Liver (tissue), 9 donors: ENCODE measurements around the gene CROCC2. TPM values are rescaled to one million over a fixed set of nuclear protein-coding genes. Genes with fewer than 3 reads are reported as not detected.
"Not testable (repeated sequence)": the region's sequence is repeated elsewhere in the genome, so short reads cannot be mapped to it uniquely, and the experiment has no call there.

ENCODE experiments used
- DNase-seq: peaks from one replicate; pipeline ENCODE4 v3.0.0-alpha.2; 2017; ENCODE audit warnings: low spot score
- H3K27ac ChIP-seq, 2 donors: one replicate each; pipeline ENCODE4 v1.7.0; 2013; ENCODE audit warnings: inconsistent platforms in 2 of 2, low read length in 2 of 2, control low read depth in 1 of 2, low read depth in 1 of 2, mild to moderate bottlenecking in 1 of 2
- H3K27me3 ChIP-seq, 4 donors: one replicate each; pipeline versions ENCODE4 v1.6.1 to v1.7.0; 2013; ENCODE audit warnings: low read length in 3 of 4, inconsistent platforms in 1 of 4, mild to moderate bottlenecking in 1 of 4, moderate library complexity in 1 of 4; ENCODE audit not compliant: control insufficient read depth in 4 of 4, insufficient read depth in 4 of 4
- H3K36me3 ChIP-seq, 4 donors: one replicate each; pipeline versions ENCODE4 v1.6.1 to v1.7.0; 2013; ENCODE audit warnings: low read length in 3 of 4, mild to moderate bottlenecking in 3 of 4, low read depth in 1 of 4, moderate library complexity in 1 of 4; ENCODE audit not compliant: control insufficient read depth in 4 of 4, insufficient read depth in 3 of 4
- H3K4me1 ChIP-seq, 4 donors: one replicate each; pipeline versions ENCODE4 v1.6.1 to v1.7.0; 2013; ENCODE audit warnings: low read length in 3 of 4, mild to moderate bottlenecking in 3 of 4, moderate library complexity in 1 of 4; ENCODE audit not compliant: control insufficient read depth in 4 of 4, insufficient read depth in 4 of 4
- H3K4me3 ChIP-seq, 3 donors: one replicate each; pipeline versions ENCODE4 v1.6.1 to v1.7.0; 2013; ENCODE audit warnings: low read length in 3 of 3, control low read depth in 1 of 3, low read depth in 1 of 3, mild to moderate bottlenecking in 1 of 3
- H3K9ac ChIP-seq, 2 donors: one replicate each; pipeline ENCODE4 v1.7.0; 2013; ENCODE audit warnings: low read length in 2 of 2, mild to moderate bottlenecking in 2 of 2, moderate library complexity in 2 of 2, control low read depth in 1 of 2, low read depth in 1 of 2
- H3K9me3 ChIP-seq, 4 donors: one replicate each; pipeline versions ENCODE4 v1.6.1 to v1.7.0; 2013; ENCODE audit warnings: low read length in 3 of 4; ENCODE audit not compliant: control insufficient read depth in 4 of 4
- HNF4A ChIP-seq, 2 donors: conservative IDR thresholded peaks; 2 replicates each; pipeline ENCODE4 v1.6.1; 2016; ENCODE audit warnings: antibody characterized with exemption in 2 of 2, mild to moderate bottlenecking in 2 of 2
- NR2F2 ChIP-seq: IDR thresholded peaks from 2 replicates; pipeline ENCODE4 v1.6.1; 2016; ENCODE audit warnings: antibody characterized with exemption
- REST ChIP-seq: IDR thresholded peaks from 2 replicates; pipeline ENCODE4 v1.6.1; 2016; ENCODE audit warnings: antibody characterized with exemption, mild to moderate bottlenecking
- RXRA ChIP-seq, 2 donors: IDR thresholded peaks; 2 replicates each; pipeline ENCODE4 v1.6.1; 2017 to 2018; ENCODE audit warnings: antibody characterized with exemption in 2 of 2, mild to moderate bottlenecking in 1 of 2
- WGBS: extraction: QIAGEN DNeasy Blood & Tissue Kit; methylation state at CpG from one replicate; pipeline ENCODE4 v1.1.7; 2013; 5-methylcytosine and 5-hydroxymethylcytosine counted together
- polyA plus RNA-seq, 2 donors: library from polyadenylated mRNA; stranded (reverse) in 1 of 2; unstranded in 1 of 2; fragments of 200-250 nt in 1 of 2; fragments of >200 nt in 1 of 2; fragmentation: Nextera tagmentation in 1 of 2; extraction: Ambion mirVana in 1 of 2; gene quantifications; one replicate each; pipeline versions ENCODE4 v1.2.1 to v1.2.3, GENCODE V29; 2013 to 2015
- total RNA-seq, 2 donors: library from RNA; depleted of rRNA; stranded (reverse); fragments of >200 nt; gene quantifications; one replicate each; pipeline ENCODE4 v1.2.3, GENCODE V29; 2014
- TF ChIP-seq, protein P1 (sequence below): fragments of 150-350 bp; IDR thresholded peaks from 2 replicates; pipeline ENCODE4 v1.5.1; 2017; ENCODE audit warnings: improper control_type of control experiment, low read depth, low read length; ENCODE audit not compliant: missing input control
- donor health status: healthy.
- donor health status: healthy.
- donor health status: healthy.
- donor health status: healthy.
- donor health status: healthy.

Gene CROCC2
- total and polyA plus RNA-seq, 4 donors = under 0.01 to 0.13 (median 0.05) TPM

GRCh38 chr2:240972636-240973521, 66.7 kb downstream of the CROCC2 start:
- no peaks in the 10 kb centered on the region for H3K36me3 ChIP-seq
- TF ChIP-seq HNF4A (conservative IDR thresholded peaks at IDR 0.05) = peak in 1 of 2 donors; percentile 29
- TF ChIP-seq RXRA (IDR thresholded peaks at IDR 0.05) = no peak
- DNase-seq = no peak
- WGBS = 59% methylated on average over 17 of the region's 17 CpGs
- no peaks in the 10 kb centered on the region for H3K9me3 ChIP-seq
- H3K27ac ChIP-seq = no peak overlapping the region
- H3K9ac ChIP-seq = no peak overlapping the region
- H3K4me1 ChIP-seq = peaks cover 7 to 21% (median 18%) of the 10 kb centered on the region in 4 donors
- no peak overlapping the region for H3K4me3 ChIP-seq
- no peaks in the 10 kb centered on the region for H3K27me3 ChIP-seq

DNA sequence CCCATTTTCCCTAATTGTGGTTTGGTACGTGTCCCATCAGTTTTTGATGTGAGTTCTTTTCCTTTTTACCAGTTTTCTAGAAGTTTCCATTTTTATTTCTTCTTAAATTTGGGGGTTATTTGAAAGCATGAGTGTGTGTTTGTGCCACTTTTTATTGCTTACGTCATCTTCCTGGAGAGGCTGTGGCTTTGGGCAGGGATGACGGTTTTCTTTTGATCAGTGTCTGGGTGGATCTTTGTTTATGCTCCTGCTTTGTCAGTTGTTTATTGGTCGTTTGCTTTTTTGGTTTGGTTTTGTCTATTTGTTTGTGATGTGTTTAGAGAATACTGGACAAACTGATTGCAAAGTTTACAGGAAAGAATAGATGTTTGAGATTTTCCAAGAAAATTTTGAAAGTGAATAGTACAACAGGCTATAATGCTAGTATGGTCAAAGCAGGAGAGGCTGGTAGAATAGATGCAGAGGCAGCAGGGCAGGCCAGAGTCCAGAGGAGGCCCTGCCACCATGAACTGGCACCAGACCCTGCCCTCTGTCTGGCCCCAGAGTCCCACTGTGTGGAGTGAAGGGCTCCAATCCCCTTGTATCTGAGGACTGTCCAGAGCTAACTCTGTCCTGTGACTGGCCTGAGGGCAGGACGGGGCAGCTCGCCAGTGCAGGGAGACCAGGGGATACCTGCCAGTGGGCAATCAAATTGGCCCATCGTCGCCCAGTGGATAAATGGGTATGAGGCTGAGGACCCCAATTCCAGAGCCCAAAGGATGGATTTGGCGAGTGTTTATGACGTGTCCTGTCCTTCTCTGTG, 68.8 kb downstream of the CROCC2 start:
- no peaks in the 10 kb centered on the region for H3K36me3 ChIP-seq
- no peaks in the 10 kb centered on the region for H3K9me3 ChIP-seq
- peaks cover 7 to 14% (median 12%) of the 10 kb centered on the region in 4 donors for H3K4me1 ChIP-seq
- DNase-seq = no peak
- no peak for TF ChIP-seq REST
- TF ChIP-seq, protein P1, sequence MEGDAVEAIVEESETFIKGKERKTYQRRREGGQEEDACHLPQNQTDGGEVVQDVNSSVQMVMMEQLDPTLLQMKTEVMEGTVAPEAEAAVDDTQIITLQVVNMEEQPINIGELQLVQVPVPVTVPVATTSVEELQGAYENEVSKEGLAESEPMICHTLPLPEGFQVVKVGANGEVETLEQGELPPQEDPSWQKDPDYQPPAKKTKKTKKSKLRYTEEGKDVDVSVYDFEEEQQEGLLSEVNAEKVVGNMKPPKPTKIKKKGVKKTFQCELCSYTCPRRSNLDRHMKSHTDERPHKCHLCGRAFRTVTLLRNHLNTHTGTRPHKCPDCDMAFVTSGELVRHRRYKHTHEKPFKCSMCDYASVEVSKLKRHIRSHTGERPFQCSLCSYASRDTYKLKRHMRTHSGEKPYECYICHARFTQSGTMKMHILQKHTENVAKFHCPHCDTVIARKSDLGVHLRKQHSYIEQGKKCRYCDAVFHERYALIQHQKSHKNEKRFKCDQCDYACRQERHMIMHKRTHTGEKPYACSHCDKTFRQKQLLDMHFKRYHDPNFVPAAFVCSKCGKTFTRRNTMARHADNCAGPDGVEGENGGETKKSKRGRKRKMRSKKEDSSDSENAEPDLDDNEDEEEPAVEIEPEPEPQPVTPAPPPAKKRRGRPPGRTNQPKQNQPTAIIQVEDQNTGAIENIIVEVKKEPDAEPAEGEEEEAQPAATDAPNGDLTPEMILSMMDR = no peak
- TF ChIP-seq NR2F2 = no peak
- H3K27ac ChIP-seq = no peak overlapping the region
- WGBS = 81% methylated on average over 10 of the region's 10 CpGs
- no peak overlapping the region for H3K9ac ChIP-seq
- no peak overlapping the region for H3K4me3 ChIP-seq
- no peaks in the 10 kb centered on the region for H3K27me3 ChIP-seq

DNA sequence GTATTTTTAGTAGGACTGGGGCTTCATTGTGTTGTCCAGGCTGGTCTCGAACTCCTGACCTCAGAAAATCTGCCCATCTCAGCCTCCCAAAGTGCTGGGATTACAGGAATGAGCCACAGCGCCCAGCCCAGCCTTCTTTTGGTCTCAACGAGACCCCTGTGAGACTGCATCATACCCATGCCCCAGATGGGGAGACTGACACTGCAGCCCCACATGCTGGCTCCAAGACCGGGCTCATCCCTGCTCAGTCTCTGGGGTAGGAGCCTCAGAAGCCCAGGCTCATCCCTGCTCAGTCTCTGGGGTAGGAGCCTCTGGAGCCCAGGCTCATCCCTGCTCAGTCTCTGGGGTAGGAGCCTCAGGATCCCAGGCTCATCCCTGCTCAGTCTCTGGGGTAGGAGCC, 69.8 kb downstream of the CROCC2 start:
- H3K27me3 ChIP-seq, H3K27ac ChIP-seq, H3K9me3 ChIP-seq, H3K36me3 ChIP-seq, H3K9ac ChIP-seq, H3K4me3 ChIP-seq, DNase-seq: not testable (repeated sequence)
- peaks cover 7 to 14% (median 12%) of the 10 kb centered on the region in 4 donors for H3K4me1 ChIP-seq
- WGBS = 79% methylated on average over 4 of the region's 4 CpGs
